Tibial nerve (tissue), 4 donors: Measurements from ENCODE around the gene DDIT3. TPM values are rescaled to one million over a fixed set of nuclear protein-coding genes. Genes with fewer than 3 reads are reported as not detected.

ENCODE experiments used
- DNase-seq, 2 donors: peaks; one replicate each; pipeline ENCODE4 v3.0.0-alpha.2; 2019; ENCODE audit warnings: low spot score in 2 of 2
- H3K27ac ChIP-seq, 4 donors: fragments of 200-600 bp; sonication (generic) in 3 of 4; one replicate each; pipeline ENCODE4 v1.5.1; 2017 to 2019; ENCODE audit warnings: mild to moderate bottlenecking in 1 of 4
- H3K27me3 ChIP-seq, 2 donors: fragments of 200-600 bp; sonication (generic) in 1 of 2; one replicate each; pipeline versions ENCODE4 v1.5.1 to v1.6.0; 2017 to 2019
- H3K36me3 ChIP-seq, 3 donors: fragments of 200-600 bp; sonication (generic); one replicate each; pipeline ENCODE4 v1.5.1; 2018 to 2019
- H3K4me1 ChIP-seq, 4 donors: fragments of 200-600 bp; sonication (generic) in 3 of 4; one replicate each; pipeline ENCODE4 v1.5.1; 2017 to 2019
- H3K4me3 ChIP-seq, 4 donors: fragments of 200-600 bp; sonication (generic) in 3 of 4; one replicate each; pipeline ENCODE4 v1.5.1; 2017 to 2019; ENCODE audit warnings: mild to moderate bottlenecking in 1 of 4, moderate library complexity in 1 of 4
- H3K9me3 ChIP-seq, 4 donors: fragments of 200-600 bp; sonication (generic) in 3 of 4; one replicate each; pipeline ENCODE4 v1.5.1; 2017 to 2019
- CTCF ChIP-seq, 5 experiments: fragments of 200-600 bp in 3 of 5; fragments of 450-650 bp in 2 of 5; sonication (generic) in 3 of 5; IDR thresholded peaks; one replicate each; pipeline ENCODE4 v1.5.1; 2016 to 2019; ENCODE audit warnings: antibody characterized with exemption in 5 of 5, mild to moderate bottlenecking in 3 of 5, moderate library complexity in 2 of 5
- EP300 ChIP-seq, 2 donors: sonication (generic); formaldehyde crosslinking; IDR thresholded peaks; one replicate each; pipeline ENCODE4 v1.6.1; 2017; ENCODE audit warnings: antibody characterized with exemption in 2 of 2, mild to moderate bottlenecking in 1 of 2
- POLR2A ChIP-seq, 2 donors: fragments of 450-650 bp; IDR thresholded peaks; one replicate each; pipeline ENCODE4 v1.6.1; 2017; ENCODE audit warnings: antibody characterized with exemption in 2 of 2, mild to moderate bottlenecking in 2 of 2, moderate library complexity in 2 of 2
- WGBS, 2 donors: methylation state at CpG; one replicate each; pipeline ENCODE4 v1.1.5; 2018; 5-methylcytosine and 5-hydroxymethylcytosine counted together
- small RNA-seq: library from RNA; depleted of rRNA; stranded (forward); fragments of <200 nt; gene quantifications from one replicate; pipeline ENCODE3, GENCODE V24; 2016
- total RNA-seq, 4 donors: library from RNA; depleted of rRNA; stranded (reverse); fragments of >200 nt; gene quantifications; one replicate each; pipeline ENCODE4 v1.1.0, GENCODE V29; 2016

The DDIT3 gene
- total RNA-seq, 4 donors from 2014 or later = 35.2 to 49.2 (median 42.1) TPM

- TF ChIP-seq POLR2A (IDR thresholded peaks at IDR 0.05) = no peak
- no peak for TF ChIP-seq EP300 (IDR thresholded peaks at IDR 0.05)
- TF ChIP-seq CTCF (IDR thresholded peaks at IDR 0.05) = no peak
- Histone ChIP-seq H3K4me3 (no peak overlapping the region), H3K9me3 (no peaks in the 10 kb centered on the region), H3K4me1 (peaks cover 0 to 6% (median 4%) of the 10 kb centered on the region in 4 donors), H3K36me3 (peaks cover 0 to 31% (median 0%) of the 10 kb centered on the region in 3 donors), H3K27ac (no peak overlapping the region), H3K27me3 (peaks cover 3 to 35% of the 10 kb centered on the region in 2 donors)
- DNase-seq = no peak
- WGBS, 2 donors = 90 to 92% methylated on average over 11 to 12 of the region's 14 CpGs
These were observed 49.9 kb downstream of the DDIT3 start for GRCh38 chr12:57470286-57470969.

GRCh38 chr12:57469296-57470164 lies 50.8 kb downstream of the DDIT3 start:
- H3K9me3 ChIP-seq = no peaks in the 10 kb centered on the region
- no peak for DNase-seq
- no peak overlapping the region for H3K27ac ChIP-seq
- TF ChIP-seq EP300 (IDR thresholded peaks at IDR 0.05) (no peak), CTCF (IDR thresholded peaks at IDR 0.05) (no peak), POLR2A (IDR thresholded peaks at IDR 0.05) (no peak)
- WGBS, 2 donors = 80 to 84% methylated on average over 10 of the region's 10 CpGs
- H3K27me3 ChIP-seq = peaks cover 0 to 26% of the 10 kb centered on the region in 2 donors
- no peaks in the 10 kb centered on the region for H3K4me1 ChIP-seq
- H3K4me3 ChIP-seq = no peak overlapping the region
- peaks cover 0 to 39% (median 0%) of the 10 kb centered on the region in 3 donors for H3K36me3 ChIP-seq

- peaks cover 0 to 11% of the 10 kb centered on the region in 2 donors for H3K27me3 ChIP-seq
- 77 to 80% methylated on average over 11 of the region's 11 CpGs for WGBS, 2 donors
- no peak for DNase-seq
These were observed 52.4 kb downstream of the DDIT3 start for GRCh38 chr12:57467915-57468314.

GRCh38 chr12:57467212-57467874 lies 53.0 kb downstream of the DDIT3 start:
- Histone ChIP-seq H3K4me1 (peaks cover 0 to 7% (median 0%) of the 10 kb centered on the region in 4 donors), H3K4me3 (no peak overlapping the region), H3K9me3 (no peaks in the 10 kb centered on the region), H3K36me3 (peaks cover 0 to 39% (median 0%) of the 10 kb centered on the region in 3 donors), H3K27ac (no peak overlapping the region), H3K27me3 (peaks cover 0 to 5% of the 10 kb centered on the region in 2 donors)
- WGBS, 2 donors = 87 to 88% methylated on average over 12 of the region's 12 CpGs
- DNase-seq = no peak
- no peak for TF ChIP-seq EP300 (IDR thresholded peaks at IDR 0.05)
- no peak for TF ChIP-seq POLR2A (IDR thresholded peaks at IDR 0.05)
- no peak for TF ChIP-seq CTCF (IDR thresholded peaks at IDR 0.05)

More at GRCh38 chr12:57467915-57468314, 52.4 kb downstream of the DDIT3 start:
- H3K27ac ChIP-seq = no peak overlapping the region
- no peak for TF ChIP-seq CTCF (IDR thresholded peaks at IDR 0.05)
- H3K36me3 ChIP-seq = peaks cover 0 to 39% (median 0%) of the 10 kb centered on the region in 3 donors
- H3K4me1 ChIP-seq = peaks cover 0 to 1% (median 0%) of the 10 kb centered on the region in 4 donors
- H3K4me3 ChIP-seq = no peak overlapping the region
- H3K9me3 ChIP-seq = no peaks in the 10 kb centered on the region

Small RNA genes within 50 kb of the gene (small RNA-seq; reads per million reads assigned to genes)
- gene MIR616 = not detected

Other genes with a start within 250 kb of the DDIT3 start
- gene R3HDM2, start 89.5 kb downstream of the DDIT3 start, total RNA-seq = 10 to 100 TPM; 31.0 to 51.9 (median 41.6) TPM
- not detected for gene INHBC, start 85.7 kb downstream of the DDIT3 start, total RNA-seq
- not detected for gene INHBE, start 65.2 kb downstream of the DDIT3 start, total RNA-seq
- gene GLI1, start 60.7 kb downstream of the DDIT3 start, total RNA-seq = 10 to 100 TPM; 16.2 to 61.0 (median 38.7) TPM
- gene ARHGAP9, start 40.6 kb downstream of the DDIT3 start, total RNA-seq = 10 to 100 TPM in 2 of 4 donors, 1 to 10 TPM in 2; 5.2 to 40.5 (median 11.6) TPM
- gene MARS1, start 32.4 kb downstream of the DDIT3 start, total RNA-seq = 100 to 1,000 TPM in 1 of 4 donors, 10 to 100 TPM in 3; 53.5 to 101 (median 74.2) TPM
- gene MBD6, start 2.3 kb upstream of the DDIT3 start, total RNA-seq = 10 to 100 TPM; 23.0 to 49.2 (median 40.9) TPM
- gene DCTN2, start 26.7 kb upstream of the DDIT3 start, total RNA-seq = 100 to 1,000 TPM in 3 of 4 donors, 10 to 100 TPM in 1; 92.9 to 138 (median 130) TPM
- gene KIF5A, start 29.5 kb upstream of the DDIT3 start, total RNA-seq = 1 to 10 TPM; 1.9 to 4.8 (median 2.9) TPM
- gene PIP4K2C, start 70.7 kb upstream of the DDIT3 start, total RNA-seq = 10 to 100 TPM; 29.5 to 67.7 (median 35.9) TPM
- gene DTX3, start 84.3 kb upstream of the DDIT3 start, total RNA-seq = 10 to 100 TPM; 19.0 to 33.1 (median 28.1) TPM
- 10 to 100 TPM; 31.2 to 91.2 (median 48.8) TPM for gene ARHGEF25, start 90.9 kb upstream of the DDIT3 start, total RNA-seq
- gene B4GALNT1, start 112.7 kb upstream of the DDIT3 start, total RNA-seq = 10 to 100 TPM; 14.5 to 43.8 (median 16.8) TPM
- gene OS9, start 173.6 kb upstream of the DDIT3 start, total RNA-seq = 100 to 1,000 TPM; 185 to 288 (median 224) TPM
- gene AGAP2, start 218.2 kb upstream of the DDIT3 start, total RNA-seq = 1 to 10 TPM; 1.1 to 5.7 (median 2.5) TPM
- gene TSPAN31, start 224.5 kb upstream of the DDIT3 start, total RNA-seq = 100 to 1,000 TPM in 1 of 4 donors, 10 to 100 TPM in 3; 47.1 to 115 (median 80.1) TPM
- 100 to 1,000 TPM in 2 of 4 donors, 10 to 100 TPM in 2; 79.1 to 156 (median 99.0) TPM for gene CDK4, start 231.8 kb upstream of the DDIT3 start, total RNA-seq
- gene MARCHF9, start 234.6 kb upstream of the DDIT3 start, total RNA-seq = 10 to 100 TPM in 2 of 4 donors, 1 to 10 TPM in 2; 4.2 to 19.8 (median 10.4) TPM
- 1 to 10 TPM in 1 of 4 donors, not detected in 3; 3.0 TPM for gene CYP27B1, start 246.6 kb upstream of the DDIT3 start, total RNA-seq